Measurements from ENCODE around the gene TMEM94. TPM values are rescaled to one million over a fixed set of nuclear protein-coding genes. Genes with fewer than 3 reads are reported as not detected.

Gene TMEM94
- total RNA-seq, 1 experiment from 2014 or later = 61.4 TPM

GRCh38 chr17:75502072-75502720, 45.8 kb downstream of the TMEM94 start:
- Histone ChIP-seq H3K56ac (ENCODE audit: insufficient read length, low read depth, low read length) (no peak overlapping the region), H2BK120ac (ENCODE audit: low read depth, low read length, poor library complexity, severe bottlenecking) (no peak overlapping the region), H2BK15ac (ENCODE audit: low read depth, low read length) (no peak overlapping the region), H3K4me1 (ENCODE audit: insufficient read depth, low read length) (no peaks in the 10 kb centered on the region), H3K4ac (ENCODE audit: low read depth, low read length) (no peak overlapping the region), H3K9ac (ENCODE audit: extremely low read depth, insufficient read length, low read length) (no peak overlapping the region), H3K9me3 (ENCODE audit: control insufficient read depth, low read depth, low read length) (no peaks in the 10 kb centered on the region), H4K20me1 (ENCODE audit: control insufficient read depth, insufficient read depth, insufficient read length) (no peaks in the 10 kb centered on the region), H2AFZ (ENCODE audit: low read length) (no peak overlapping the region), H4K8ac (replicated peaks; ENCODE audit: insufficient read length, low read depth, low read length) (no peak overlapping the region), H3K23ac (ENCODE audit: insufficient read length, low read depth, low read length) (no peak overlapping the region), H3K79me2 (ENCODE audit: insufficient read depth, low read length) (no peaks in the 10 kb centered on the region), H3K14ac (ENCODE audit: insufficient read depth, low read length) (no peak overlapping the region), H3K79me1 (ENCODE audit: insufficient read depth, low read depth, low read length, poor library complexity, severe bottlenecking) (no peaks in the 10 kb centered on the region), H3K27me3 (ENCODE audit: insufficient read depth, low read length) (no peaks in the 10 kb centered on the region), H4K5ac (ENCODE audit: insufficient read length, low read depth, low read length) (no peak overlapping the region), H2BK20ac (ENCODE audit: low read depth, low read length, poor library complexity, severe bottlenecking) (no peak overlapping the region), H3K4me2 (ENCODE audit: insufficient read depth, insufficient read length, low read length) (no peak overlapping the region), H3K27ac (ENCODE audit: insufficient read length, low read depth, low read length) (no peak overlapping the region), H3K18ac (ENCODE audit: insufficient read length, low read depth, low read length) (no peak overlapping the region), H4K91ac (ENCODE audit: insufficient read length, low read depth, low read length) (no peak overlapping the region), H2AK5ac (ENCODE audit: insufficient read length, low read length) (no peak overlapping the region), H2BK12ac (ENCODE audit: insufficient read length, low read depth, low read length) (no peak overlapping the region), H3K23me2 (ENCODE audit: insufficient read length, low read depth, low read length, poor library complexity, severe bottlenecking) (no peaks in the 10 kb centered on the region), H3T11ph (ENCODE audit: low read length) (no peak overlapping the region), H2BK5ac (ENCODE audit: insufficient read length, low read length) (no peak overlapping the region)
- no peak overlapping the region for H3K4me3 Mint-ChIP-seq
- H3K4me1 Mint-ChIP-seq = no peaks in the 10 kb centered on the region
- no peak for TF ChIP-seq CTCF (conservative IDR thresholded peaks at IDR 0.05)
- H3K27ac Mint-ChIP-seq = no peak overlapping the region
- peaks cover 0 to 52% (median 30%) of the 10 kb centered on the region in 3 experiments; a peak in 5 of 7 replicates for H3K36me3 Mint-ChIP-seq (ENCODE audit: insufficient read depth in 1 of 3, low read depth in 3 of 3)
- DNase-seq = no peak
- H3K27me3 Mint-ChIP-seq (ENCODE audit: low read depth) = no peaks in the 10 kb centered on the region; the same call in 1 of the 2 replicates
- no CpG with 5 or more reads among the region's 40 CpGs for WGBS (ENCODE audit: extremely low coverage, insufficient read length, low lambda C conversion rate)
- no peaks in the 10 kb centered on the region for H3K9me3 Mint-ChIP-seq
